Ascending aorta (tissue), 2 donors: ENCODE data around the gene FBXO7. TPM values are rescaled to one million over a fixed set of nuclear protein-coding genes. Genes with fewer than 3 reads are reported as not detected.

Source experiments
- DNase-seq, 2 donors: peaks; one replicate each; pipeline ENCODE4 v3.0.0-alpha.2; 2019; ENCODE audit warnings: low spot score in 2 of 2
- H3K27ac ChIP-seq, 2 donors: fragments of 200-600 bp; sonication (generic); one replicate each; pipeline ENCODE4 v1.5.1; 2016 to 2017; ENCODE audit warnings: mild to moderate bottlenecking in 1 of 2
- H3K27me3 ChIP-seq: fragments of 200-600 bp; sonication (generic); one replicate; pipeline ENCODE4 v1.5.1; 2017
- H3K36me3 ChIP-seq, 2 donors: fragments of 200-600 bp; sonication (generic); one replicate each; pipeline ENCODE4 v1.5.1; 2016
- H3K4me1 ChIP-seq, 2 donors: fragments of 200-600 bp; sonication (generic); one replicate each; pipeline ENCODE4 v1.5.1; 2016 to 2017; ENCODE audit warnings: mild to moderate bottlenecking in 1 of 2
- H3K4me3 ChIP-seq, 2 donors: fragments of 200-600 bp; sonication (generic); one replicate each; pipeline ENCODE4 v1.5.1; 2016 to 2017; ENCODE audit warnings: mild to moderate bottlenecking in 1 of 2
- H3K9me3 ChIP-seq, 2 donors: fragments of 200-600 bp; sonication (generic); one replicate each; pipeline ENCODE4 v1.5.1; 2016
- intact Hi-C: fragments of 100-400 bp; cut with DNase I; formaldehyde crosslinking; loops from one replicate; pipeline ENCODE4 v1.15.1; 2023
- total RNA-seq: library from RNA; depleted of rRNA; stranded (reverse); fragments of >200 nt; gene quantifications from one replicate; pipeline ENCODE4 v1.1.0, GENCODE V29; 2016
- TF ChIP-seq, protein P1 (sequence below), 3 experiments: fragments of 200-600 bp in 2 of 3; fragments of 450-650 bp in 1 of 3; sonication (generic) in 2 of 3; IDR thresholded peaks; one replicate each; pipeline ENCODE4 v1.5.1; 2016 to 2019; ENCODE audit warnings: antibody characterized with exemption in 3 of 3, mild to moderate bottlenecking in 1 of 3, moderate library complexity in 1 of 3

FBXO7 gene
- total RNA-seq, 1 donor from 2014 or later, result 47.0 TPM

DNA sequence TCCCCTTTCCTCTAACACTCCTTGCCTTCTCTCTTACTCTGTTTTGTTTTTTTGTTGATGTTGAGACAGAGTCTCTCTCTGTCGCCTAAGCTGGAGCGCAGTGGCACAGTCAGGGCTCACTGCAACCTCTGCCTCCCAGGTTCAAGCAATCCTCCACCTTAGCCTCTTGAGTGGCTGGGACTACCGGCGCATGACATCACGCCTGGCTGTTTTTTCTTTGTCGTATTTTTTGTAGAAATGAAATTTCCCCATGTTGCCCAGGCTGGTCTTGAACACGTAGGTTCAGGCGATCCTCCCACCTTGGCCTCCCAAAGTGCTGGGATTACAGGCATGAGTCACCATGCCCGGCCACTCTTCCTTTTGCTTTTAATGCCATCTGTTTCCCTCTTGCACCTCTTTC lies 72.3 kb downstream of the FBXO7 start:
- DNase-seq, result no peak

GRCh38 chr22:32548039-32548438 lies 73.4 kb downstream of the FBXO7 start:
- Histone ChIP-seq H3K4me3 (no peak overlapping the region), H3K4me1 (no peaks in the 10 kb centered on the region), H3K27ac (no peak overlapping the region), H3K9me3 (no peaks in the 10 kb centered on the region), H3K27me3 (no peaks in the 10 kb centered on the region), H3K36me3 (no peaks in the 10 kb centered on the region)
- intact Hi-C loops, result no loop called here
- no peak for DNase-seq
- TF ChIP-seq, protein P1, sequence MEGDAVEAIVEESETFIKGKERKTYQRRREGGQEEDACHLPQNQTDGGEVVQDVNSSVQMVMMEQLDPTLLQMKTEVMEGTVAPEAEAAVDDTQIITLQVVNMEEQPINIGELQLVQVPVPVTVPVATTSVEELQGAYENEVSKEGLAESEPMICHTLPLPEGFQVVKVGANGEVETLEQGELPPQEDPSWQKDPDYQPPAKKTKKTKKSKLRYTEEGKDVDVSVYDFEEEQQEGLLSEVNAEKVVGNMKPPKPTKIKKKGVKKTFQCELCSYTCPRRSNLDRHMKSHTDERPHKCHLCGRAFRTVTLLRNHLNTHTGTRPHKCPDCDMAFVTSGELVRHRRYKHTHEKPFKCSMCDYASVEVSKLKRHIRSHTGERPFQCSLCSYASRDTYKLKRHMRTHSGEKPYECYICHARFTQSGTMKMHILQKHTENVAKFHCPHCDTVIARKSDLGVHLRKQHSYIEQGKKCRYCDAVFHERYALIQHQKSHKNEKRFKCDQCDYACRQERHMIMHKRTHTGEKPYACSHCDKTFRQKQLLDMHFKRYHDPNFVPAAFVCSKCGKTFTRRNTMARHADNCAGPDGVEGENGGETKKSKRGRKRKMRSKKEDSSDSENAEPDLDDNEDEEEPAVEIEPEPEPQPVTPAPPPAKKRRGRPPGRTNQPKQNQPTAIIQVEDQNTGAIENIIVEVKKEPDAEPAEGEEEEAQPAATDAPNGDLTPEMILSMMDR (IDR thresholded peaks at IDR 0.05), result no peak

More for the DNA sequence above, 72.3 kb downstream of the FBXO7 start:
- H3K4me1 ChIP-seq, result no peaks in the 10 kb centered on the region
- intact Hi-C loops, result no loop called here
- H3K27ac ChIP-seq, result no peak overlapping the region
- H3K27me3 ChIP-seq, result no peaks in the 10 kb centered on the region
- no peak overlapping the region for H3K4me3 ChIP-seq
- no peaks in the 10 kb centered on the region for H3K36me3 ChIP-seq
- no peaks in the 10 kb centered on the region for H3K9me3 ChIP-seq
- TF ChIP-seq, protein P1 (IDR thresholded peaks at IDR 0.05), result no peak

Other genes starting within 250 kb of the FBXO7 start
- 1.6 TPM for gene SLC5A4, start 219.5 kb upstream of the FBXO7 start, total RNA-seq
- gene RFPL3, start 116.9 kb upstream of the FBXO7 start, total RNA-seq, result not detected
- 55.2 TPM for gene RTCB, start 62.6 kb upstream of the FBXO7 start, total RNA-seq
- not detected for gene BPIFC, start 10.4 kb upstream of the FBXO7 start, total RNA-seq